B cell (primary cell): ENCODE measurements around the gene PRR23E.

Experiments used
- CTCF ChIP-seq: fragments of 200-600 bp; IDR thresholded peaks from one replicate; pipeline ENCODE4 v1.8.0; 2022; ENCODE audit warnings: antibody characterized with exemption, mild to moderate bottlenecking
- EZH2 ChIP-seq: IDR thresholded peaks from 2 replicates; pipeline ENCODE4 v1.6.1; 2012; ENCODE audit warnings: borderline replicate concordance, low read depth, mild to moderate bottlenecking, moderate library complexity, low read length; ENCODE audit not compliant: insufficient read depth, poor library complexity, severe bottlenecking

GRCh38 chr3:127209840-127210653, 17.1 kb downstream of the PRR23E start:
- TF ChIP-seq CTCF (no peak), EZH2 (no peak)
